Cardiac fibroblast (primary cell): ENCODE results near the gene TRPM5.

ENCODE experiments used
- DNase-seq, 2 donors: peaks; one replicate each; pipeline versions ENCODE4 v3.0.0 to v3.0.0-alpha.2; 2010; ENCODE audit warnings: low read depth in 2 of 2
- H3K4me3 ChIP-seq, 2 donors: replicated peaks in 1 of 2; 1 replicate in 1 of 2; 2 replicates in 1 of 2; pipeline ENCODE4 v1.5.1; 2011; ENCODE audit warnings: low read depth in 2 of 2, low read length in 2 of 2, mild to moderate bottlenecking in 2 of 2, moderate library complexity in 1 of 2
- CTCF ChIP-seq: IDR thresholded peaks from one replicate; pipeline ENCODE4 v1.5.1; 2011; ENCODE audit warnings: low read depth, mild to moderate bottlenecking, low read length, inconsistent platforms

Gene TRPM5

DNA sequence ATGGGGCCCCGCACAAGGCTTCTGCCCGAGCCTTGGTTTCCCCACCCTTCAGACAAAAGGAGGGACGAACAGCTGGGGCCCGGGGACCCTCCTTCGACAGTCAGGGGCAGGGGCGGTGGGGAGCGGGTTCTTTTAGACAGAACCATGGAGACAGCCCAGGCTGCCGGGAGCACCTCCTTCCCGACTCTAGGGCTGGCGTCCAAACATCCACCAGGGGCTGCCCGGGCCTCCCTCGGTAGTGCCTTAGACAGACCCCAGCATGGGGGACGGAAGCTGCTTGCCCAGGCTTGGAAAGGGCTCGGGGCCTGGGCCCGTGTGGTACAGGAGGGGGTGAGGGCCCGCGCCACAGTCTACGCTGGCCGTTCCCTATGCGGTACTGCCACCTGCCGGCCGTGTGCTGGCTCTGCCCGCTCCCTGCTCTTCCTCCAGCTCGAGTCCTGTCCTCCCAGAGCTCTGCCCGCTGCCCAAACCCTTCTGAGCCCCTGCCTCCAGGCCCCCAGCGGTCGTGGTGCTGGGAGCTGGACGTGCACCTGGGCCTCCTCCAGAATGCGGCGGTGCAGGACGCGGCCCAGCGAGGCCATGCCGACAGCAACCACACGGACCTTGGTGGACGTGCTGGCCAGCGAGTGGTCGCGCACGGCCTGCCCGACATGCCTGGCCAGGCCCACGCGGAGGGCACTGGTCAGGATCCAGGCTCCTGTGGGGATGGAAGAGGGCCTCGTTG lies 23.6 kb downstream of the TRPM5 start:
- peak; percentile 67 to 74 for DNase-seq
- TF ChIP-seq CTCF, result peak; percentile 92
- no peak overlapping the region for H3K4me3 ChIP-seq

DNA sequence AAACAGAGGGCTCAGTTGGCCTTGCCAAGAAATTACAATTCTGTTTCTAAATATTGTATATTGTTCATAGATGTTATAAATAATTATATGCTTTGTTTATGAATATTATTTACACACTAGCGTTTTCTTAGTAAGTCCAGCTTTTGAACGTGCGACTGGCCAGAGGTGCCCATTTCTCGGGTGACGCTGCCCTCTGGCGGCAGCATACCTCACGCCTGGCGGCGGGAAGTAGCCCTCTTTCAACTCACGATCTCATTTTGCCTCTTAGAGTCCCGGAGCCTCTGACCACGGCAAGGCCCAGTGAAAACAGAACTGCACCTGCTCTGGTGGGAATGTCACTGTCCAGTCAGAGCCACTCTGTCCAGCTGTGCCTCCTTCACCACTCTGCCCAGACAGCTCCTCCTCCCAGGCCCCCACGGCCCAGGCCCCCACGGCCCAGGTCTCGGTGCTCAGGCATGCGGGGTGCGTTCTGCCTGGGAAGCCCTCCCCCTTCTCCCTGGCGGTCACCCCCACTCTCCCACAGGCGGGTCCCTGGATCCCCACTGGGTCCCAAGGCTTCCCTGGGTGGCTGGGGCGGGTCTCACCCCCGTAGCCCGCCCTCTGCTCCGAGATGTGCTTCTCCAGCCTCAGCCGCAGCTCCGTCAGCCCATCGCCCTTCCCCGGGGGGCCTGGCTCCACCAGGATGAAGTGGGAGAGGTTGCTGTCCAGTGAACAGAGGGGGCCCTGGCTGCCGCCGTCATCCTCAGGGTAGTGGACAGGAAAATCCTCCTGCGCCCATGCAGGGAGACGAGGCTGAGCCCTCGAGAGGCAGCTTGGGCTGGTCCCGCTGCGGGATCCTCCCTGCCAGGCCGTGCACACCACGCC lies 24.4 kb downstream of the TRPM5 start:
- peak; percentile 90 for TF ChIP-seq CTCF
- no peak overlapping the region for H3K4me3 ChIP-seq
- DNase-seq, result peak; percentile 80 to 88

GRCh38 chr11:2418693-2419360 lies 25.5 kb downstream of the TRPM5 start:
- no peak for DNase-seq
- TF ChIP-seq CTCF, result no peak
- no peak overlapping the region for H3K4me3 ChIP-seq

- no peak for DNase-seq
- no peak for TF ChIP-seq CTCF
- no peak overlapping the region for H3K4me3 ChIP-seq
These were observed 26.2 kb downstream of the TRPM5 start for GRCh38 chr11:2417856-2418692.

- no peak for DNase-seq
- H3K4me3 ChIP-seq, result no peak overlapping the region
- no peak for TF ChIP-seq CTCF
These were observed 27.5 kb downstream of the TRPM5 start for GRCh38 chr11:2416765-2417164.

GRCh38 chr11:2415601-2416380 lies 28.5 kb downstream of the TRPM5 start:
- no peak overlapping the region for H3K4me3 ChIP-seq
- no peak for DNase-seq
- TF ChIP-seq CTCF, result no peak
